ENCODE measurements around the gene DLG2. TPM values are rescaled to one million over a fixed set of nuclear protein-coding genes. Genes with fewer than 3 reads are reported as not detected.

Gene DLG2
- total RNA-seq, 1 donor from 2014 or later: 2.1 TPM

GRCh38 chr11:84414920-84415319, 1212.2 kb downstream of the DLG2 start:
- DNase-seq (ENCODE audit: low spot score): no peak
- no peak overlapping the region for H3K27ac Mint-ChIP-seq
- H3K4me1 Mint-ChIP-seq (ENCODE audit: low read depth): no peaks in the 10 kb centered on the region
- no peaks in the 10 kb centered on the region for H3K36me3 Mint-ChIP-seq (ENCODE audit: low read depth)
- H3K9me3 Mint-ChIP-seq: no peaks in the 10 kb centered on the region
- intact Hi-C loops (cut with micrococcal nuclease): loop anchor here (10.0 kb wide), 1 partner anchor 60 kb away; no protein-coding TSS in a partner anchor
- no peak overlapping the region for H3K4me3 Mint-ChIP-seq
- no peaks in the 10 kb centered on the region for H3K27me3 Mint-ChIP-seq (ENCODE audit: insufficient read depth)

GRCh38 chr11:84413549-84413948, 1213.6 kb downstream of the DLG2 start:
- no peak for DNase-seq (ENCODE audit: low spot score)
- intact Hi-C loops (cut with micrococcal nuclease): loop anchor here (10.0 kb wide), 1 partner anchor 59 kb away; no protein-coding TSS in a partner anchor
- no peak overlapping the region for H3K27ac Mint-ChIP-seq
- no peaks in the 10 kb centered on the region for H3K9me3 Mint-ChIP-seq
- no peak overlapping the region for H3K4me3 Mint-ChIP-seq
- no peaks in the 10 kb centered on the region for H3K36me3 Mint-ChIP-seq (ENCODE audit: low read depth)
- H3K4me1 Mint-ChIP-seq (ENCODE audit: low read depth): no peaks in the 10 kb centered on the region
- no peaks in the 10 kb centered on the region for H3K27me3 Mint-ChIP-seq (ENCODE audit: insufficient read depth)

- Mint-ChIP-seq H3K27me3 (ENCODE audit: insufficient read depth) (no peaks in the 10 kb centered on the region), H3K36me3 (ENCODE audit: low read depth) (no peaks in the 10 kb centered on the region), H3K27ac (no peak overlapping the region), H3K4me1 (ENCODE audit: low read depth) (no peaks in the 10 kb centered on the region), H3K9me3 (no peaks in the 10 kb centered on the region), H3K4me3 (no peak overlapping the region)
- intact Hi-C loops (cut with micrococcal nuclease): loop anchor here (10.0 kb wide), 1 partner anchor 58 kb away; no protein-coding TSS in a partner anchor
- DNase-seq (ENCODE audit: low spot score): no peak
Measured at GRCh38 chr11:84412862-84413261, 1214.3 kb downstream of the DLG2 start.

- Mint-ChIP-seq H3K4me1 (ENCODE audit: low read depth) (no peaks in the 10 kb centered on the region), H3K9me3 (no peaks in the 10 kb centered on the region), H3K27me3 (ENCODE audit: insufficient read depth) (no peaks in the 10 kb centered on the region), H3K4me3 (no peak overlapping the region), H3K36me3 (ENCODE audit: low read depth) (no peaks in the 10 kb centered on the region), H3K27ac (no peak overlapping the region)
- DNase-seq (ENCODE audit: low spot score): no peak
- intact Hi-C loops (cut with micrococcal nuclease): no loop called here
Measured at GRCh38 chr11:84408946-84409411, 1218.2 kb downstream of the DLG2 start.

GRCh38 chr11:84407091-84407490, 1220.1 kb downstream of the DLG2 start:
- no peaks in the 10 kb centered on the region for H3K27me3 Mint-ChIP-seq (ENCODE audit: insufficient read depth)
- intact Hi-C loops (cut with micrococcal nuclease): no loop called here

GRCh38 chr11:84398017-84398626, 1229.0 kb downstream of the DLG2 start:
- Mint-ChIP-seq H3K27me3 (ENCODE audit: insufficient read depth) (no peaks in the 10 kb centered on the region), H3K4me1 (ENCODE audit: low read depth) (no peaks in the 10 kb centered on the region), H3K27ac (no peak overlapping the region), H3K36me3 (ENCODE audit: low read depth) (no peaks in the 10 kb centered on the region), H3K9me3 (no peaks in the 10 kb centered on the region), H3K4me3 (no peak overlapping the region)
- intact Hi-C loops (cut with micrococcal nuclease): no loop called here
- DNase-seq (ENCODE audit: low spot score): no peak

More at GRCh38 chr11:84407091-84407490, 1220.1 kb downstream of the DLG2 start:
- no peaks in the 10 kb centered on the region for H3K36me3 Mint-ChIP-seq (ENCODE audit: low read depth)
- DNase-seq (ENCODE audit: low spot score): no peak
- H3K4me1 Mint-ChIP-seq (ENCODE audit: low read depth): no peaks in the 10 kb centered on the region
- H3K9me3 Mint-ChIP-seq: no peaks in the 10 kb centered on the region
- H3K4me3 Mint-ChIP-seq: no peak overlapping the region
- H3K27ac Mint-ChIP-seq: no peak overlapping the region

GRCh38 chr11:84396521-84396920, 1230.6 kb downstream of the DLG2 start:
- intact Hi-C loops (cut with micrococcal nuclease): no loop called here
- no peaks in the 10 kb centered on the region for H3K9me3 Mint-ChIP-seq
- H3K36me3 Mint-ChIP-seq (ENCODE audit: low read depth): no peaks in the 10 kb centered on the region
- no peaks in the 10 kb centered on the region for H3K27me3 Mint-ChIP-seq (ENCODE audit: insufficient read depth)
- H3K4me3 Mint-ChIP-seq: no peak overlapping the region
- H3K27ac Mint-ChIP-seq: no peak overlapping the region
- H3K4me1 Mint-ChIP-seq (ENCODE audit: low read depth): no peaks in the 10 kb centered on the region
- DNase-seq (ENCODE audit: low spot score): no peak

- Mint-ChIP-seq H3K27ac (no peak overlapping the region), H3K4me1 (ENCODE audit: low read depth) (no peaks in the 10 kb centered on the region), H3K36me3 (ENCODE audit: low read depth) (no peaks in the 10 kb centered on the region), H3K27me3 (ENCODE audit: insufficient read depth) (no peaks in the 10 kb centered on the region), H3K4me3 (no peak overlapping the region), H3K9me3 (no peaks in the 10 kb centered on the region)
- no peak for DNase-seq (ENCODE audit: low spot score)
- intact Hi-C loops (cut with micrococcal nuclease): no loop called here
Measured at GRCh38 chr11:84390441-84391078, 1236.6 kb downstream of the DLG2 start.

- no peak overlapping the region for H3K27ac Mint-ChIP-seq
- no peak for DNase-seq (ENCODE audit: low spot score)
- no peaks in the 10 kb centered on the region for H3K36me3 Mint-ChIP-seq (ENCODE audit: low read depth)
- H3K4me1 Mint-ChIP-seq (ENCODE audit: low read depth): no peaks in the 10 kb centered on the region
- no peaks in the 10 kb centered on the region for H3K27me3 Mint-ChIP-seq (ENCODE audit: insufficient read depth)
- H3K9me3 Mint-ChIP-seq: no peaks in the 10 kb centered on the region
- intact Hi-C loops (cut with micrococcal nuclease): no loop called here
- no peak overlapping the region for H3K4me3 Mint-ChIP-seq
Measured at GRCh38 chr11:84389696-84390095, 1237.4 kb downstream of the DLG2 start.

- Mint-ChIP-seq H3K27ac (no peak overlapping the region), H3K4me1 (ENCODE audit: low read depth) (no peaks in the 10 kb centered on the region), H3K4me3 (no peak overlapping the region), H3K9me3 (no peaks in the 10 kb centered on the region), H3K36me3 (ENCODE audit: low read depth) (no peaks in the 10 kb centered on the region), H3K27me3 (ENCODE audit: insufficient read depth) (no peaks in the 10 kb centered on the region)
- intact Hi-C loops (cut with micrococcal nuclease): loop anchor here (2.0 kb wide), 1 partner anchor 180 kb away; no protein-coding TSS in a partner anchor
- no peak for DNase-seq (ENCODE audit: low spot score)
Measured at GRCh38 chr11:84384731-84385130, 1242.4 kb downstream of the DLG2 start.

- no peak overlapping the region for H3K27ac Mint-ChIP-seq
- H3K4me1 Mint-ChIP-seq (ENCODE audit: low read depth): no peaks in the 10 kb centered on the region
- H3K36me3 Mint-ChIP-seq (ENCODE audit: low read depth): no peaks in the 10 kb centered on the region
- intact Hi-C loops (cut with micrococcal nuclease): loop anchor here (1.0 kb wide), 1 partner anchor 12 kb away; no protein-coding TSS in a partner anchor
- no peak for DNase-seq (ENCODE audit: low spot score)
- H3K27me3 Mint-ChIP-seq (ENCODE audit: insufficient read depth): no peaks in the 10 kb centered on the region
- no peak overlapping the region for H3K4me3 Mint-ChIP-seq
- no peaks in the 10 kb centered on the region for H3K9me3 Mint-ChIP-seq
Measured at GRCh38 chr11:84383576-84383975, 1243.6 kb downstream of the DLG2 start.

- Mint-ChIP-seq H3K9me3 (no peaks in the 10 kb centered on the region), H3K4me1 (ENCODE audit: low read depth) (no peaks in the 10 kb centered on the region), H3K27ac (no peak overlapping the region), H3K4me3 (no peak overlapping the region), H3K36me3 (ENCODE audit: low read depth) (no peaks in the 10 kb centered on the region), H3K27me3 (ENCODE audit: insufficient read depth) (no peaks in the 10 kb centered on the region)
- no peak for DNase-seq (ENCODE audit: low spot score)
- intact Hi-C loops (cut with micrococcal nuclease): no loop called here
Measured at GRCh38 chr11:84381666-84382065, 1245.5 kb downstream of the DLG2 start.

- Mint-ChIP-seq H3K27ac (no peak overlapping the region), H3K27me3 (ENCODE audit: insufficient read depth) (no peaks in the 10 kb centered on the region), H3K4me3 (no peak overlapping the region), H3K9me3 (no peaks in the 10 kb centered on the region), H3K4me1 (ENCODE audit: low read depth) (no peaks in the 10 kb centered on the region), H3K36me3 (ENCODE audit: low read depth) (no peaks in the 10 kb centered on the region)
- intact Hi-C loops (cut with micrococcal nuclease): no loop called here
- no peak for DNase-seq (ENCODE audit: low spot score)
Measured at GRCh38 chr11:84372381-84372950, 1254.7 kb downstream of the DLG2 start.
